ENCODE results near the gene PRKN.

GRCh38 chr6:161333410-161333809, 1394.2 kb downstream of the PRKN start:
- TF ChIP-seq CTCF (conservative IDR thresholded peaks at IDR 0.05; ENCODE audit: low read depth, low read length) (no peak), EZH2 (IDR thresholded peaks at IDR 0.05; ENCODE audit: borderline replicate concordance, low read depth, low read length, poor library complexity, severe bottlenecking) (no peak)

All from A673 (cell line).